ENCODE measurements around the gene DUT.

The DUT gene

DNA sequence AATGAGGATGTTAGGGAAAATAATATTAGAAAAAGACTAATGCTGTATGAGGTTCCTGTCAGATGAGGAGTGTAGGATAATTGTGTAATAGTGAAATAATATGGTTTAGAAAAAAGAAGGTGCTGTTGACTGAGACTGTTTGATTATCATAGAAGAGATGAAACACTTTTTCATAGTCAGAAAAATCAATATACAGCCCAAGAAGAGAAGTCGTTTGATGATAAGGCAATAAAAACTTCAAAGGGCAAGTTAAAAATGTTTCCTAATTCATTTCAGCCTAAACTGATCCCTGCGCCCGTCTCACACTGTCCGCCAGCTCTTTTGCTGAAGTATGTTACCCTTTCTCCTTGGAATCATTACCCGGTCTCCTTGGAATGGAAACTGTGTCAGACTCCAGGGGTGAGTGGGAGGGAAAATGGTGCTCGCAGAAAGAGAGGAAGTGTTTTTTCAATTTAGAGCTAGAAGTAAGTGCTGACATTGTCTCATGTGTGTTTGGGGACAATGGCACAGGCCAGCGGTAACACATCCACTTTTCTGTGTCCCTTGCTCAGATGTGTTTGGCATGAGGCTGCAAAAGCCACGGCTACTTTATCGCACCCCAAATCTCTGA is 23.6 kb downstream of the DUT start:
- 0 out of 2 replicates have a peak, but pooled peaks cover 3% of the 10 kb centered on the region for H4K20me1 ChIP-seq (ENCODE audit: control insufficient read depth, insufficient read depth, low read depth, low read length)
- H3K4me2 ChIP-seq (ENCODE audit: low read length) = no peak overlapping the region
- H3F3A ChIP-seq (ENCODE audit: control insufficient read depth, insufficient read depth) = no peaks in the 10 kb centered on the region
- TF ChIP-seq CTCF (IDR thresholded peaks at IDR 0.05; ENCODE audit: low read depth, low read length, poor library complexity, severe bottlenecking) = no peak
- TF ChIP-seq EZH2phosphoT487 (IDR thresholded peaks at IDR 0.05; ENCODE audit: borderline replicate concordance, low read length) = no peak
- H3K9me3 ChIP-seq (ENCODE audit: control insufficient read depth, insufficient read depth, low read length) = no peaks in the 10 kb centered on the region
- H3K79me2 ChIP-seq (ENCODE audit: control insufficient read depth, low read length) = no peaks in the 10 kb centered on the region
- H3K36me3 ChIP-seq (ENCODE audit: control insufficient read depth, low read length) = no peaks in the 10 kb centered on the region
- H3K9me2 ChIP-seq (replicated peaks; ENCODE audit: control insufficient read depth, low read length) = no peaks in the 10 kb centered on the region
- H3K27ac ChIP-seq (ENCODE audit: low read depth, low read length) = no peak overlapping the region
- peaks cover 12% of the 10 kb centered on the region for H3K4me1 ChIP-seq (ENCODE audit: control insufficient read depth, low read length)
- no peaks in the 10 kb centered on the region for H3K27me3 ChIP-seq (ENCODE audit: control insufficient read depth, low read length)
- H3K4me3 ChIP-seq (ENCODE audit: low read length) = no peak overlapping the region

GRCh38 chr15:48355377-48355776 is 24.1 kb downstream of the DUT start:
- Histone ChIP-seq H3K4me1 (ENCODE audit: control insufficient read depth, low read length) (peaks cover 12% of the 10 kb centered on the region), H3K79me2 (ENCODE audit: control insufficient read depth, low read length) (no peaks in the 10 kb centered on the region), H3K4me3 (ENCODE audit: low read length) (no peak overlapping the region), H3K27me3 (ENCODE audit: control insufficient read depth, low read length) (no peaks in the 10 kb centered on the region), H3K9me2 (replicated peaks; ENCODE audit: control insufficient read depth, low read length) (no peaks in the 10 kb centered on the region), H3K4me2 (ENCODE audit: low read length) (no peak overlapping the region), H3K36me3 (ENCODE audit: control insufficient read depth, low read length) (no peaks in the 10 kb centered on the region), H3K9me3 (ENCODE audit: control insufficient read depth, insufficient read depth, low read length) (no peaks in the 10 kb centered on the region), H4K20me1 (ENCODE audit: control insufficient read depth, insufficient read depth, low read depth, low read length) (0 out of 2 replicates have a peak, but pooled peaks cover 3% of the 10 kb centered on the region), H3F3A (ENCODE audit: control insufficient read depth, insufficient read depth) (no peaks in the 10 kb centered on the region), H3K27ac (ENCODE audit: low read depth, low read length) (no peak overlapping the region)
- TF ChIP-seq EZH2phosphoT487 (IDR thresholded peaks at IDR 0.05; ENCODE audit: borderline replicate concordance, low read length) = no peak
- TF ChIP-seq CTCF (IDR thresholded peaks at IDR 0.05; ENCODE audit: low read depth, low read length, poor library complexity, severe bottlenecking) = no peak

GRCh38 chr15:48358229-48359152 is 27.3 kb downstream of the DUT start:
- TF ChIP-seq CTCF (IDR thresholded peaks at IDR 0.05; ENCODE audit: low read depth, low read length, poor library complexity, severe bottlenecking) (peak; percentile 53), EZH2phosphoT487 (IDR thresholded peaks at IDR 0.05; ENCODE audit: borderline replicate concordance, low read length) (no peak)
- peak overlapping the region; percentile 15 for H3K4me2 ChIP-seq (ENCODE audit: low read length)
- no peak overlapping the region for H3K4me3 ChIP-seq (ENCODE audit: low read length)

More at GRCh38 chr15:48358229-48359152, 27.3 kb downstream of the DUT start:
- Histone ChIP-seq H3K27me3 (ENCODE audit: control insufficient read depth, low read length) (no peaks in the 10 kb centered on the region), H3K4me1 (ENCODE audit: control insufficient read depth, low read length) (peaks cover 12% of the 10 kb centered on the region), H4K20me1 (ENCODE audit: control insufficient read depth, insufficient read depth, low read depth, low read length) (no peaks in the 10 kb centered on the region), H3F3A (ENCODE audit: control insufficient read depth, insufficient read depth) (no peaks in the 10 kb centered on the region), H3K36me3 (ENCODE audit: control insufficient read depth, low read length) (no peaks in the 10 kb centered on the region), H3K27ac (ENCODE audit: low read depth, low read length) (no peak overlapping the region), H3K9me2 (replicated peaks; ENCODE audit: control insufficient read depth, low read length) (no peaks in the 10 kb centered on the region), H3K79me2 (ENCODE audit: control insufficient read depth, low read length) (no peaks in the 10 kb centered on the region), H3K9me3 (ENCODE audit: control insufficient read depth, insufficient read depth, low read length) (no peaks in the 10 kb centered on the region)

Data from DOHH2 (cell line).